HG03432 (cell line): ENCODE data around the gene C1orf198.

Experiments used
- ATAC-seq: cut with Tn5 transposase; IDR thresholded peaks from one replicate; pipeline ENCODE4 v1.9.1; 2021; ENCODE audit warnings: mild to moderate bottlenecking, moderate library complexity; ENCODE audit not compliant: unreplicated experiment

The C1orf198 gene

DNA sequence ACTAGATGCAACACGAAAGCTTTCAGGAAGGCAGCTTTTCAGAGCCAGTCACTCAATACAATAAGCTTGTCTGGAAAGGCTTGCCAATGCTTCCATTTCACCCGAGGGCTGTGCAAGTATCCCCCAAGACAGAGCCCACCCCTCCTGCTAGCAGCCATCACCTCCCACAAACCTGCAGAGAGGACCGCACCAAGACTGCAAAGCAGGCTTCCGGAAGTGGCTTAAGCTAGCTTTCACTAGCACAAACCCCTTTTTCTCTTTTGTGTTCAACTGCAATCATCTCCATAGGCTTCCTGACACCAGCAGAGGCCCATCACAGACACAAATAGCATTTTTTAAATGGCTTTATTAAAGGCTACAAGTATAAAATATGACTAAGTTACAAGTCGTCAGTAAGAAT lies 31.5 kb downstream of the C1orf198 start:
- no peak for ATAC-seq

DNA sequence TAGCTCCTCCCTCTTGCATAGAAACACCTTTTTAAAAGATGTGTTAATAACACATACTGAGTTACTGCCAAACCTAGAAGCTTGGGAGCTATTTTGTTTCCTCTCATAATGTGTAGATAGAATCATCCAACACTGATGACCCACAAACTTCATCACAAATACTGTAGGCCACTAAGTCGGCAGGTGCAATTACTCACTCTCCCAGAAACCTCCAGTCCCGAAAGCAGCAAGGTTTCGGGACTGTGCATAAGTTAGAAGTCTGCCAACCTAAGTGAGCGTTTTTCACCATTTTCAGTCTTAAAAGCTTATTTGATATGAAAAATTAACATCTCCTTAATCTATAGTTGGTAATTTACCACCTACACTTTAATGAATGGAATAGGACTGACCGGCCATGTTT lies 32.0 kb downstream of the C1orf198 start:
- no peak for ATAC-seq

DNA sequence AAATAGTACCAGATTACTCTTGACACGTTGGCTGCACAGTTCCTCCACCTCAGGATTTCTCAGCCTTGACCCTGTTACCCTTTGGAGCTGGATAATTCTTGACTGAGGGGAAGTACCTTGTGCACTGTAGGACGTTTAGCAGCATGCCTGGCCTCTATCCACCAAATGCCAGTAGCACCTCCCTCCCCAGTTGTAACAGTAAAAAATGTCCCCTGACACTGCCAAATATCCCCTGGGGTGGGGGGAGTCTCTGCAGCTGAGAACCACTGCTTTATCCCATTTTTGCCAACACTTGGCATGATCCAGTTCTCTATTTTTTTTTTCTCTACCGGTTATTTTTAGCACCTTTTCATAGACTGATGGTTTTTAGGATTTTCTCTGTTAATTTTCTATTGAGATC lies 34.0 kb downstream of the C1orf198 start:
- no peak for ATAC-seq

DNA sequence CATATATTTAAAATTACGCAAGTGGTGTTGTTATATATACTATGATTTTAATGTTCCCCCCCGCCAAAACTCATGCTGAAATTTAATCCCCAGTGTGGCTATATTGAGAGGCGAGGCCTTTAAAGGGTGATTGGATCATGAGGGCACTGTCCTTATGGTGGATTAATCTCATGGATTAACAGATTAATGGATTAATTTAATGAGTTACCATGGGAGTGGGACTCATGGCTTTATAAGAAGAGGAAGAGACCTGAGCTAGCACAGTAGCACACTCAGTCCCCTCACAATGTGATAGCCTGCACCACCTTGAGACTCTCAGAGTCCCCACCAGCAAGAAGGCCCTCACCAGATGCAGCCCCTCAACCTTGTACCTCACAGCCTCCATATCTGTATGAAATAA lies 34.8 kb downstream of the C1orf198 start:
- ATAC-seq, result no peak

DNA sequence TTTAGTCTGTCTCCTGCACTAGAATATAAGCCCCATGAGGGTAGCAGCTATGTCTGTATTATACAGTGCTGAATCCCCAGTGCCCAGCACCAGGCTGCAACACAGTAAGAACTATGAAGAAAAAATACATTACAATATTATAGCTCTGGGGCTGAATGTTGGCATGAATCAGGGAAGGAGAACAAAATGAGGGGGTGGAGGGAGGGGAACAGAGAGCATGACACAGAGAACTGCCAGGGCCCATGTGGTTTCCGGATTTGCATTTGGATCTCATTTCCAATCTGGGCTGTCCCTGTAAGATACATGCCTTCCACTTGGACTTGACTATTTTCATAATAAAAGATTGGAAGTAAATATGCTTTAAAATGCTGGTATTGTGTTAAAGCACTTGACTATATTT lies 35.8 kb downstream of the C1orf198 start:
- no peak for ATAC-seq

DNA sequence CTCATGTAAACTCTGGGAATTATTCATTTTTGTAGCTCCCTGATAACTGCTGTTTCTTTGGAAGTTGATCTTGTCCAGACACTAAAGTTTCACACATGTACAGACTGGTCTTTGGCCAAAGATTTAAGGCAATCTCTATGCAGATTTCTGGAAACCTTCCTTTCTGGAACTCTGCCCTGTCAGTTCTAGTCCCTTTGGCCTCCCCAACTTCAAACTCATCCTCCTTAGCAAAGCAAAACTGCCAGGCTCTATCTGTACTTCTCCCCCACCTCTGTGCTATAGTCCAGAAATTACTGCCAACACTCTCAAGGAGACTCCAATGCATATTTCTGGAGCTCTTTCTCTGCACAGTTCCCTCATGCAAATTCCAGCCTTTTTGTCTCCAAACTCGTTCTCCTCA lies 36.5 kb downstream of the C1orf198 start:
- ATAC-seq, result no peak

DNA sequence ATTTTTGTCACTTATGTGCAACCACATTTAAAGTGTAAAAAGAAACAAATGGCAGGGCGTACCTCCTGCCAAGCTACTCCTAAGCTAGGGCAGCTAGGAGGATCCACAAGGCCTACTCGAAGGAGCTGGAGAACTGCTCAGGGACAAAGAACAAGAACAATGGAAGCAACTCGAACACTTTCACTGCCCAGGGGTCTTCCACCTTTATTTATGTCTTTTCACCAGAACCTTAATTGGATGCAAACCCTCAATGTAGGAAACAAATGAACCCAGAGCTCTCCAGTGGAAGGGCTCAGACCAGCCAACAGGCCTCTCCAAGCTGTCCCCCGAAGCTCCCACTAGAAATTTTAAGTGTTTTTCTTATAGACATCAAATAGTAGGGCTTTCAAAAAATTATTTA lies 39.9 kb downstream of the C1orf198 start:
- no peak for ATAC-seq

DNA sequence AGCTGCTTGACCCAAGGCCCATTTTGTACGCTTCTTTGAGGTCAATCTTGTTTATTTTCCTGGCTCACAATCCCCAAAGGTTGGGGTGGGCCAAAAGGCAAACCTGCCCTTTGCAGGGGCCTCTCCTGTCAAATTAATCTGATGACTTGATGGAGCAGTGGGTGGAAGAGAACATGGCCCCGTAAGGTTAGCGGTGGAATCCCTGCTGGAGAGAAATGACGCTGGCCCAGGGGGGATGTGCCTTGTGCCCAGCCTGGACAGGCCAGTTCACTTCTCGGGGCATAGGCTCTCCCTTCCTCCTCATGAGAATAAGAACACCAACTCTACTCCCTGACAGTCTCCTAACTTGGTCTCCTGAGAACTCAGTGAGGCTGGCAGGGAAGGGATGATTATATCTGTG lies 40.5 kb downstream of the C1orf198 start:
- no peak for ATAC-seq

DNA sequence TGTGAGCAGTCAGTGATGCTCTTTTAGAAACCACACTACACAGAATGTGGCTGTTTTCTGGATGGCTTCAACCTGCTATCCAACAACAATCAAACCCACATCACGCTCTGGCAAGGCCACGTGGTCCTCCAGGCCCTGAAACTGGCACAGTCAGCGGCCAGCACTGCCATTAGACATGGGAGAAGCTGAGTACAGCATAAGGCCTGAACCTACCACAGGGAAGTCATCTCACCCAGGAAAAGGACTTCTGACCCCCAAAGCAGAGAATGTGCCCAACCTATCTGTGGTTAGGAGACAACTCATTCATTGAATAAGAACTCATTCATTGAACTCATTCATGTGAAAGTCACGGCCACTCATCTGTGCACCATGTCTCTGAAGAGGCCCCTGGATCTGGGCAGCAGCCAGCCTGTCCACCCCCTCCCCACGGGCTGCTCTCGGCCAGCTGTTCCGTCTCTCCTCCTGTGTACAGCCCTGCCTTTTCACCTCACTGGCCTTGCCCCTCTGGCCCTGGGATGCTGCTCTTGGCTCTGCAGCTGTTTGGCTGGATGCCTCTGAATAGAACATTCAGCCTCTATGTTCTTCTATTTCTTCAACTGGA lies 41.1 kb downstream of the C1orf198 start:
- no peak for ATAC-seq

DNA sequence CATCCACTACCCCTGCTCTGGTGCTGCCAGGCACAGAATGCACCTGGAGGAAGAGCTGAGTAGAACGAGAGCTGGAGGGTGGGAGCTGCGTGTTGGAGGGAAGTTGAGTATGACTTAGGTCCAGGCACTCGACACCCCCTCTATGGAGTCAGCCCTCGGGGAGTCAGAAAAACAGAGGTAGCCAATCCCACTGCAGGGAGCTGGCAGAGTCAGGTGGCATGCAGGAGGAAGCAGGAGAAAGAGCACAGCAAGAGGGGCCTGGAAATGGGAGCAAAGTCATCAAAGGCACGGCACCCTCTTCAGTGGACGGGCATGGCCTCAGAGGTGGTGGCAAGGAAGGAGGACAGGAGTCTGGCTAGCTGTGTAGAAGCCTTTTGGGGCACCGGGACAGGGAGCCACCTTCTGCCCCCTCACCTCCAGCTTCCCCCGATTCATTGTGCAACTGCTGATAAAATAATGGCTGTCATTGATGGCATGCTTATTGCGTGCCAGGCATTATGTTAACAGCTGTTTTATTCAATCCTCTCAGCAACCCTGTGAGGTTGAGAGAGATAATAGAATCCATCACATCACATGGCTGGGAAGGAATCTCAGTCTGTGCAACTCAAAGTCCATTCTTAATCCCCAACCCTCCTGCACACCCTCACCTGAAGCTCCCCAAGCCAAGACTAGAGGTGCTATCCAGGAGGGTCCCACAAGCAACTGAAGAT lies 42.0 kb downstream of the C1orf198 start:
- no peak for ATAC-seq

DNA sequence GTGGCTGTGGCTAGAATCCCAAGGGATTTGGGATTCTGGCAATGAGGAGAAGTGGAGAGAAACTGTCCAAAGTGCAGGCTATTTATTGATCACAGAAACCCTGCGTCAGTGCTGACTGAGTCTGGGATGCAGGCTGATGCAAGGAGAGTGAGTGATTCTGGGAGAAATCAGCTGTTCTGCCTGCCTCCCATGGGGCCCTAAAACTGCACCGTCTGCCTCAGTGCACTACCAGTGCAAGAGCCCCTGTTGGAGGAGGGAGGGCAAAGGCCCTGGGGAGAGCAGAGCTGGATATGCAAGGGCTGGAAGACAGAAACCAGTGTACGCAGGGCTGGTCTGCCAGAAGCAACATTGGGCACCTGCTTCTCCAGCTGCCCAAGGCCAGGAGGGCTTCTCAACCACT lies 42.6 kb downstream of the C1orf198 start:
- no peak for ATAC-seq

DNA sequence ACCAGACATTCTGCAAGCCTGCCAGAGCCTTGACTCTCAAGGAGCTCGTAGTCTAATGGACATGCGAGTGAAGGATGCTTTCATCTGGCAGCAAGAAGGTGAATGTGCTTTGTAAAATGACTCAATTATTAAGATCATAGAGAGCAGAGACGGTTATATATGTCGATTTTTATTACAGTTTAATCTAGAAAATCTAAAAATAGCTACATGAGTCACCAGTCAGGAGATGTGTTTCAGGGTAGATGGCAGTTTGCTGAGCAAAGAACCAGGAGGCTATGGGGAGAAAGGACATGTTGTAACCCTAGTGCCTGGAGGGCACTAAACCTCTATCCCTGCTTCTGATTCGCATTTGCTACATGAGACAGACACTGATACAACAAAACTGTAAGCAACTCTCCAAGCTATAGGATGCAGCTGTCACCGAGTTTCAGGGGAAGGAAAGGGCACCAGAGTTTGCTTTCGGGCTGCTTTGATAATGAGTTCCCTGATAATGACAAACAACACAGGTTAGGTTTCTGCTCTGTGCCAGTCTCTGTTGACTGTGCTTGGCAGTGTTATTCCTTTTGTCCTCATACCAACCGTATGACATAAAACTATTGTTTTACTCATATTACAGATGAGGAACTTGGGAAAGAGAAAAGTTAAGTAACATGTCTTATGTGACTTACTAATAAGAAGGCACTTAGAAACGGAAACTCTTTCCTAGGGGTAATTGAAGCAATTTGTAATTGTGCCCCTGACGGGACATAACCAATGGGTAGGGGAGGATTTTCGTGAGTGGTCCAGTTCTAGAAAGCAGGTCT lies 43.2 kb downstream of the C1orf198 start:
- no peak for ATAC-seq

DNA sequence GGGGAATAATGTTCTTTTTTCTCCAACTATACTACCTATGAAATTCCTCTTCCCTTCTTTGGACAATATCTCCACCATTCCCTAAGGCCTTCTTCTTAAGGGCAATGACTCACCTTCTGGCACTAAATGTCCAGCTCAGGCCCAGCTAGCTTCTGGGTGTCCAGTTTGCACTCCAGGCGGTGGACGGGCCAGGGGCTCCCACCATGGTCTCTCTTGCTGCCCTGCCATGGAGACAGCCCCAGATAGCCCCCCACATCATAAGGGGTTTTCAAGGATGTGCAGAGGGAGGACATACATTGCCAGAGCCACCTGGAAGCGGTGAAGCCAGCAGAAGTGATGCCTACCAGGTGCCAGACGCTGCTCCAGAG lies 43.8 kb downstream of the C1orf198 start:
- ATAC-seq, result no peak

DNA sequence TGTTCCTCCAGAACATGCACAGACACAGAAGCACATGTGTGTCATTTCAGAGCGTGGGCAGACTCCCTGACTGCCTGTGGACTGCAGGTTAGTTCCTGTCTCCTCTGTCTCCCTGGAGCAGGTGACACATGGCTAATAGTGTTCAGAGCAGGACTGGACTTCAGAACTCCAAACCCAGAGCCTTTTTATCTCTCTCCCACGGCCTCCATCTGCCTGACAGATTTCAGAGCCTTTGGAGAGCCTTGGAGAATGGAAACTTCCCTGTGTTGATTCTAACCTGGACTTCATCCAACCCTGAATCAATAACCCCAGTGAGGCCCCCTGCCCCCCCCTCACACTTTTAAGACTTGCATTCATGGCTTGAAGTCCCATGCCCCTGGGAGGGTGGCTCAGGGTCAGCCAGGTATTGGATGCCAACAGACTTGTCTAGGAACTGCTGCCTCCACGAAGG lies 44.4 kb downstream of the C1orf198 start:
- ATAC-seq, result no peak

DNA sequence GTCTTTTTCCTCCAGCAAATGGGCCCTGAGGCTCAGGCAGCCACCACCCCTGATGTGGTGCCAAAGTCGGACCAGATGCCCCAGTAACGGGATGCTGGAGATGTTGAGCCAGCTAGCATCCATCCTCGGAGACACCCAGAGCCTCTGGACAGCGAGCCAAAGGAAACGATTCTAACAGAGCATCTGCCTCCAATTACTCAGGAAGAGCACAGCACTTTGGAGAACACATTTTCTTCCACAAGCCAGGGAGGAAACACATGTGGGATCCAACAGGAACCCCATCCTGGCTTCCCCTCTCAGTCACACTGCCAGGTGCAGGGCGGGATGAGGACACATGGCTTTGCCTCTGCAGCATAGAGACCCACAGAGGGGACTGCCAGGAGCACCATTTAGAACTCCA lies 44.9 kb downstream of the C1orf198 start:
- ATAC-seq, result no peak

DNA sequence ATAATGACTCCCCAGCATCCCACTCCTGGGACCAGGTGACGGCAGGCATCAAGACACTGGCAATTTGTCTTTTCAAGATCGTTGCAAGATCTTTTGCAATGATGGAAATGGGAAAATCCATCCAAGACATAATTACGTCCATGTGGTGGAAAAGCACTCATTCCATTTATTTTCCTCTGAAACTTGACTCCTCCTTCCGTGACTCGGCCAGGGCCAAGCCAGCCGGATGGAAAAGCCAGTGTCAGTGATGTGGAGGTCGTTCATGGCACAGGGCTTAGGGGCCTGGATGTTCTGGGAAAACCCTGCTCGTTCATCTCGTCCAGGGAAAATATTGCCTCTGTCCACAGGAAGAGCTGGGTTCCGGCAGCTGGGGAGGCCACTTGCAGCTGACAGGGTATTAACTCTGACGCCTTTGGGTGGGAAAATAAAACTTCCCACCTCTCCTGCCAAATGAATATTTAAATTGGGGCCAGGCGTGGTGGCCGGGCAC lies 46.2 kb downstream of the C1orf198 start:
- no peak for ATAC-seq

DNA sequence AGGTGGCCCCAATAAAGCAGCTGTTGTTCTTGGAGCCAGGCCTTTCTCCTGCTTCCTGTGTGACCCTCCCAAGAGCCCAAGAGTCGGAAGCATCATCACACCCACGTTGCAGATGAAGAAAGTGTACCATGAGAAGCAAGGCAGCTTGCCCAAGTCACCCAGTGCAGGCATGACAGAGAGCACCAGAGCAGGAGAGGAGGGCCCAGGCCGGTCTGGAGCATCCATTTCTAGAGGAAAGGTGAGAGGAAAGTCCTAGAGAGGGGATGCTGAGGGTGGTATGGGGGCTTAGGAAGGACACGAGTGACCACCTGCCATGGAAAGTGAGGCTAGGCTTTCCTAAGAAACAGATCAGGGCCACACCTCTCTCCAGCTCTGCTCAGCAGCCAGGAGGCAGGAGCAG lies 47.0 kb downstream of the C1orf198 start:
- ATAC-seq, result no peak

DNA sequence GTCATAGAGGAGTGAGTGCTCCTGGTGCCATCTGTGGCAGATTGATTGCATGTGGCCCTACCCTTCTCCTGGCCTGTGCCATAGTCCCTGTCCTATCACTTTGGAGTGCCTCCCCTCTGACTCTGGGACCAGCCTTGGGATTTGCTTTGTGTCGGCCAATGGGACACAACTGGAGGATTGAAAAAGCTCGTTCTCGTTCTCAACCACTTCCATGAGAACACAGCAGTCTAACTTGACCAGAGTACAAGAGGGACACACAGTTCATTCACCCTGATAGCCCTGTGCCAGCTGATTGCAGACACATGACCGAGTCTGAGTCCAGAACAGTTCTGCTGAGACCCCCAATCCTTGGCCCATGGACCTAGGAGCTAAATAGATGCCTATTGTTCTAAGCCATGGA lies 47.8 kb downstream of the C1orf198 start:
- ATAC-seq, result no peak

DNA sequence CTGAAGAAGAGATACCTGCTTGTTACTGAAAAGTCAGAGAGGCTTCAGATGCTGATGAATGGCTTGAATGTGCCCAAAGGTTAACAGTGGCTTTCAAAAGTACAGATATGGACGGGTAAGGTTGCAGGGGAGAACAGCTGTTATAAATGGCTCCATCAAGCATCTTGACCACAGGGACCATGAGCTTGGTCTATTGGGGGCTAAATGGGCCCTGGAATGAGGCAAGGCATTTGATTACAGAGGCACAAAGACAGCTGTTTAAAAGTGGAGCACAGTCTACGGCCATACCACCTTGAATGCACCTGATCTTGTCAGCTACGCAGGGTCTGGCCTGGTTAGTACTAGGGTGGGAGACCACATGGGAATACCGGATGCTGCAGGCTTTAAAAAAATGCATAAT lies 48.3 kb downstream of the C1orf198 start:
- no peak for ATAC-seq

DNA sequence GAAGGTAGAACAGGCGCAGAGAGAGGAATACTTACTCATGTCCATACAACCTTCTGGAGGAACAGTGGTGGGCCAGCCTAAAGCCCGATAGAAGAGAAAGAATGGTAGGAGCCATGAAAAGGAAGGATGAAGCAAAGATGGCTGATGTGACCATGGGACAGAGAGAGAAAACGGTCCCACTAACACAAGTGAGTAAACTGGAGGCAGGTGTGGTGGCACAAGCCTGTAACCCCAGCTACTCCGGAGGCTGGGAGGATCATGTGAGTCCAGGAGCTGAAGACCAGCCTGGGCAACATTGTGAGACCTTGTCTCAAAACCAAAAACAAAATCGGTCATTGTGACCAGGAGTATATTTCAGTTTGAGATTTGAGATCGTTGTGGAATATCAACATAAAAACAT lies 49.4 kb downstream of the C1orf198 start:
- ATAC-seq, result no peak

DNA sequence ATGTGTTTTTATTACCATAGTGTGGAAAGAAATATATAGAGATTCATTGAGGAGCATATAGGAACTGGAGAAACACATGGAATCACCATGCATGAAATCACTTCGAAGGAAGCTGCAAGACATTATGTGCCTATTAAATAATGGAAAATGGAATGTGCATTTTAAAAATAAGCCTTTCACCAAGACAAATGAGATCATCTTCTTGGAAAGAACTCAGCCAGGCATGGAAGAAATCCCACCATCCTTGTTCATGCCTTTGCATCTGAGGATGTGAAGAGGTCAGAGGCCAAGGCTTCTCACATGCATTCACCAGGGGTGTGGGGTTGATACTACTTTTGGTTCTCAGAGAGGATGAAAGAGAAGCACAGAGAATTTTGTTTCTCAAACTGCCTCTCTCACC lies 50.0 kb downstream of the C1orf198 start:
- ATAC-seq, result no peak

DNA sequence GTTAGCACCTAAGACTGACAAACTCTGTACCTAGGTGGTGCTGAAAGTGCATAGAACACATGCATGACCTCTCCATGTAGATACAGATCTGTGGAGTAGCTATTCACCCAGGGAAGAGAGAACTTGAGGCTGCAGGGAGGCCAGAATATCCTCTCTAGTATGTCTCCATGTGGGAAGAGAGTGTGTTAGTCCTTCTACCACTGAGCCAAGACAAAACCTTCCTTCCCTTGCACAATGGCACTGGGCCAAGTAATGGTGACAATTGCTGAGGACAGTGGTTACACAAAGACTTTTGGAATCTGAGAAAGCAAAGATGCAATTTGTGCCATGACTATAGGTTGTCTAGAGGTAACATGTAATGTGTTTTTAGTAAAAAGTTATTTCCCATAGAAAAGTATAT lies 52.3 kb downstream of the C1orf198 start:
- ATAC-seq, result no peak
